GM13976 (cell line): ENCODE results near the gene SLC2A9.
"Not testable (repeated sequence)": the region's sequence is repeated elsewhere in the genome, so short reads cannot be mapped to it uniquely, and the experiment has no call there.

Experiments used
- DNase-seq: peaks from one replicate; pipeline ENCODE4 v3.0.0; 2012; ENCODE audit warnings: low spot score
- CTCF ChIP-seq: IDR thresholded peaks from 2 replicates; pipeline ENCODE4 v1.5.1; 2012; ENCODE audit warnings: borderline replicate concordance, mild to moderate bottlenecking; ENCODE audit not compliant: insufficient read depth; ENCODE audit errors: extremely low read depth, missing control alignments, control extremely low read depth
- in situ Hi-C: fragments of 300-500 bp; cut with MboI; formaldehyde crosslinking; loops from one replicate; pipeline ENCODE4 v1.12.0; 2022; ENCODE audit warnings: low sequenced_read_pairs, mixed read lengths, inconsistent platforms; ENCODE audit not compliant: unreplicated experiment

The SLC2A9 gene

GRCh38 chr4:9804918-9805317 is 216.4 kb downstream of the SLC2A9 start:
- in situ Hi-C loops = no loop called here
- TF ChIP-seq CTCF = no peak
- DNase-seq = no peak

GRCh38 chr4:9800848-9801247 is 220.4 kb downstream of the SLC2A9 start:
- TF ChIP-seq CTCF = no peak
- in situ Hi-C loops = no loop called here
- no peak for DNase-seq

- in situ Hi-C loops, DNase-seq: not testable (repeated sequence)
These were observed 224.7 kb downstream of the SLC2A9 start for GRCh38 chr4:9796641-9797040.

GRCh38 chr4:9792381-9792780 is 228.9 kb downstream of the SLC2A9 start:
- no peak for TF ChIP-seq CTCF
- DNase-seq = no peak
- in situ Hi-C loops = no loop called here

GRCh38 chr4:9785891-9786290 is 235.4 kb downstream of the SLC2A9 start:
- in situ Hi-C loops, DNase-seq: not testable (repeated sequence)

GRCh38 chr4:9782136-9782436 is 239.2 kb downstream of the SLC2A9 start:
- in situ Hi-C loops = no loop called here
- no peak for DNase-seq
- no peak for TF ChIP-seq CTCF

GRCh38 chr4:9781343-9782135 is 239.8 kb downstream of the SLC2A9 start, which contains the start of gene DRD5:
Gene DRD5 (plus strand): TSS chr4:9781634. CDS start chr4:9782030, 396 bp downstream.
- no peak for DNase-seq
- in situ Hi-C loops = no loop called here
- TF ChIP-seq CTCF = no peak
